Lung (tissue), 12 donors: ENCODE measurements around the gene LHX2. TPM values are rescaled to one million over a fixed set of nuclear protein-coding genes. Genes with fewer than 3 reads are reported as not detected.

Source experiments
- ATAC-seq: fragments of 200-7000 bp; cut with Tn5 transposase; one replicate; pipeline ENCODE4 v1.9.1; 2020; ENCODE audit warnings: moderate number of reproducible peaks; ENCODE audit not compliant: insufficient read depth, low FRiP score
- DNase-seq, 3 donors: peaks; one replicate each; pipeline ENCODE4 v3.0.0-alpha.2; 2013 to 2017
- H3K27ac ChIP-seq, 2 donors: one replicate each; pipeline ENCODE4 v1.5.1; 2013; ENCODE audit warnings: mild to moderate bottlenecking in 2 of 2, moderate library complexity in 2 of 2, control low read depth in 1 of 2, inconsistent platforms in 1 of 2, low read depth in 1 of 2, low read length in 1 of 2
- H3K27me3 ChIP-seq, 3 donors: one replicate each; pipeline ENCODE4 v1.5.1; 2013; ENCODE audit warnings: low read length in 2 of 3; ENCODE audit not compliant: control insufficient read depth in 3 of 3, insufficient read depth in 3 of 3
- H3K36me3 ChIP-seq, 4 donors: one replicate each; pipeline ENCODE4 v1.5.1; 2013; ENCODE audit warnings: low read length in 4 of 4, mild to moderate bottlenecking in 1 of 4, moderate library complexity in 1 of 4; ENCODE audit not compliant: control insufficient read depth in 4 of 4, insufficient read depth in 4 of 4
- H3K4me1 ChIP-seq, 5 donors: one replicate each; pipeline ENCODE4 v1.5.1; 2013; ENCODE audit warnings: low read length in 5 of 5, mild to moderate bottlenecking in 2 of 5, moderate library complexity in 1 of 5; ENCODE audit not compliant: control insufficient read depth in 5 of 5, insufficient read depth in 5 of 5
- H3K4me3 ChIP-seq: one replicate; pipeline ENCODE4 v1.5.1; 2013; ENCODE audit warnings: mild to moderate bottlenecking, control low read depth, moderate library complexity
- H3K9ac ChIP-seq, 2 donors: one replicate each; pipeline ENCODE4 v1.5.1; 2013; ENCODE audit warnings: low read length in 2 of 2, control low read depth in 1 of 2; ENCODE audit not compliant: insufficient read depth in 1 of 2
- H3K9me3 ChIP-seq, 4 donors: one replicate each; pipeline ENCODE4 v1.5.1; 2013; ENCODE audit warnings: low read length in 3 of 4, mild to moderate bottlenecking in 1 of 4, moderate library complexity in 1 of 4; ENCODE audit not compliant: control insufficient read depth in 4 of 4, insufficient read depth in 3 of 4
- WGBS, 2 donors: extraction: QIAGEN DNeasy Blood & Tissue Kit; methylation state at CpG; one replicate each; pipeline ENCODE4 v1.1.7; 2013; 5-methylcytosine and 5-hydroxymethylcytosine counted together
- polyA plus RNA-seq, 2 donors: library from polyadenylated mRNA; stranded (reverse); fragments of 200-250 nt; gene quantifications; one replicate each; pipeline ENCODE4 v1.2.1, GENCODE V29; 2013
- total RNA-seq, 2 donors: library from RNA; depleted of rRNA in 1 of 2; stranded (reverse); fragments of >200 nt in 1 of 2; gene quantifications; one replicate each; pipeline ENCODE4 v1.2.1, GENCODE V29; 2014 to 2021
- TF ChIP-seq, protein P1 (sequence below): IDR thresholded peaks from 2 replicates; pipeline ENCODE4 v1.5.1; 2012; ENCODE audit warnings: mild to moderate bottlenecking; ENCODE audit errors: control extremely low read depth, extremely low read depth
- donor health status: control.
- donor health status: control.
- donor health status: Bipolar disorder and iron deficiency.
- donor health status: healthy.
- donor health status: DM: yes; HTN: yes; CAD: no.

The LHX2 gene
- total and polyA plus RNA-seq, 4 donors, result 0.07 to 0.31 TPM; not detected in 2

DNA sequence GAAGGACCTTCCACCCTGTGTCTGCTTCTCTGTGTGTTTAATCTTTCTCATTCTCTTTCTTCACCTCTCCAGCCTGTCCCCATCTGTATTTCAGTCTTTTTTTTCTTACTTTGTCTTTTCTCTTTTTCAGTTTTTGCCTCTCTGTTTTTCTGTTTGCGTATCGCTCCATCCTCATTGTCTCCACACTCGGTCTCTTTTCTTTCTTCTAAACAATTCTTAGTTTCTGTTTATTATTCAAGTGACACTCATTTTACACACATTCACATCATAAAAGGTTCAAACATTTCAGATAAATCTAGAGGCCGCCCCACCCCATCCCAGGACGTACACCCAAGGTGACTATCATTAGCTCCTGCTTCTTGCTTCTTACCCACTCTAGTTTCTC, 9.8 kb downstream of the LHX2 start:
- ATAC-seq (no peak), DNase-seq (no peak)
- Histone ChIP-seq H3K9me3 (peaks cover 0 to 6% (median 0%) of the 10 kb centered on the region in 4 donors), H3K4me3 (no peak overlapping the region), H3K27ac (no peak overlapping the region), H3K4me1 (peaks cover 0 to 13% (median 4%) of the 10 kb centered on the region in 5 donors), H3K27me3 (peaks cover 5 to 93% (median 83%) of the 10 kb centered on the region in 3 donors), H3K36me3 (no peaks in the 10 kb centered on the region), H3K9ac (no peak overlapping the region)
- TF ChIP-seq, protein P1, sequence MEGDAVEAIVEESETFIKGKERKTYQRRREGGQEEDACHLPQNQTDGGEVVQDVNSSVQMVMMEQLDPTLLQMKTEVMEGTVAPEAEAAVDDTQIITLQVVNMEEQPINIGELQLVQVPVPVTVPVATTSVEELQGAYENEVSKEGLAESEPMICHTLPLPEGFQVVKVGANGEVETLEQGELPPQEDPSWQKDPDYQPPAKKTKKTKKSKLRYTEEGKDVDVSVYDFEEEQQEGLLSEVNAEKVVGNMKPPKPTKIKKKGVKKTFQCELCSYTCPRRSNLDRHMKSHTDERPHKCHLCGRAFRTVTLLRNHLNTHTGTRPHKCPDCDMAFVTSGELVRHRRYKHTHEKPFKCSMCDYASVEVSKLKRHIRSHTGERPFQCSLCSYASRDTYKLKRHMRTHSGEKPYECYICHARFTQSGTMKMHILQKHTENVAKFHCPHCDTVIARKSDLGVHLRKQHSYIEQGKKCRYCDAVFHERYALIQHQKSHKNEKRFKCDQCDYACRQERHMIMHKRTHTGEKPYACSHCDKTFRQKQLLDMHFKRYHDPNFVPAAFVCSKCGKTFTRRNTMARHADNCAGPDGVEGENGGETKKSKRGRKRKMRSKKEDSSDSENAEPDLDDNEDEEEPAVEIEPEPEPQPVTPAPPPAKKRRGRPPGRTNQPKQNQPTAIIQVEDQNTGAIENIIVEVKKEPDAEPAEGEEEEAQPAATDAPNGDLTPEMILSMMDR, result no peak
- 21 to 22% methylated on average over 5 of the region's 5 CpGs for WGBS, 2 donors

DNA sequence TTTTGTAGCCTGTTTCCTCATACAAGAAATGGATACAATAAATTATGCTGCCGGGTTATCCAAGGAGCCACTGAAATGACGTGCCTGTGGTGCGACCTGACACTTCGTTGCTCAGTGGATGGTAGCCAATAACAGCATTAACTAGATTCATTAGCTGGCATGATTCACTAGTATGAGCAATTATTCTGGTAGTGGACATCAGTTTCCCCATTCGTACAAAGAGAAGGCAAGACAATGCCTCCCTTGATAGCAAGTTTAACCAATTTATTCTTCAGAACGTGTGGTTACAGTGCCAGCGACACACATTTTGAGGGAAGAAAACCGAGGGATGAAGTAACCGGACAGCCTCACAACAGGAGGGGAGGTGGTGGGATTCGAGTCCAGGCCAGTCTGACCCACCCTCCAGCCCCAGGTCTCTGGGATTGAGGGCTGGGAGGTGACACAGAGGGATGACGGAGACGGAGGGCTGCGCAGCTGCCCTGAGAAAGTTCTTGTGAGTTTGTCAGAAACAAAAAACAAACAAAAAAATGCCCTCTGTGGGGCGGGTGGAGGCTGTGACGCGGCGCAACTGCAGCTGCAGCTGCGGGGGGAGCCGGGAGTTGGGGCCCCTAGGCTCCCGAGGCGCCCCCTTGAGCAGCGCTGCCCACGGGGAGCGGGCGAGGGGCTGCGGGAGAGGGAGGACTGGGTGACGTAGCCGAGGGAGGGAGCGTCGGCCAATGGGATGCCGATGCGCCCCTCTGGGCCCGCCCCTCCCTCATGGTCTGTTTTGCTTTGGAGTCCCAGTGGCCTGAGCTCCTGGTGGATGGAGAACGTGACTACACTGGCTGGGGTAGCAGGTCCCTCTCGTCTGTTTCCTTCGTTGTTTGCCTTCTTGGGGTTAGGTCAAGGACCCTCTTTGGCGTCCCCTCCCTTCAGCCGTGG, 10.9 kb downstream of the LHX2 start:
- peak in 1 of 3 donors; percentile 28 for DNase-seq
- TF ChIP-seq, protein P1, result no peak
- peaks cover 0 to 11% (median 4%) of the 10 kb centered on the region in 5 donors for H3K4me1 ChIP-seq
- H3K4me3 ChIP-seq, result no peak overlapping the region
- no peak overlapping the region for H3K27ac ChIP-seq
- peaks cover 0 to 6% (median 0%) of the 10 kb centered on the region in 4 donors for H3K9me3 ChIP-seq
- 6 to 9% methylated on average over 30 to 38 of the region's 38 CpGs for WGBS, 2 donors
- H3K9ac ChIP-seq, result no peak overlapping the region
- no peak for ATAC-seq
- no peaks in the 10 kb centered on the region for H3K36me3 ChIP-seq
- H3K27me3 ChIP-seq, result peaks cover 5 to 88% (median 75%) of the 10 kb centered on the region in 3 donors

DNA sequence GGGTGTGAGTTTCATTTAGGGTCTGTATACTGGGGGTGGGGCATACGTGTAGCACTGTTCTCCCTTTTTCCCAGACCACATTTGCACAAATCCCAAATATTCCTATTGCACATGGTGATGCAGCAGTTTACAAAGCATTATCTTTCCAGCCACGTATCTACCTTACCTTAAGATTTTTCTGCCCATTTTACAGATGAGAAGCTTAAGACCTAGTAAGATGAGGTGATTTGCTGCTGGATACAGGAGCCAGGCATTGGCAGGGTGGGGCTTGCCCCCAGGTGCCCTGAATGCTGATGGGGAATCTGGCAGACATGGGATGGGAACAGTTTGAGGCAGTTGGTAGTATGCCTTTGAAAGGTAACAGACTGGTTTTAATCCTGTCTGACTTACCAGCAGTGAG, 12.5 kb downstream of the LHX2 start:
- peaks cover 5 to 86% (median 67%) of the 10 kb centered on the region in 3 donors for H3K27me3 ChIP-seq
- no peak overlapping the region for H3K9ac ChIP-seq
- ATAC-seq, result no peak
- no peaks in the 10 kb centered on the region for H3K36me3 ChIP-seq
- H3K9me3 ChIP-seq, result peaks cover 0 to 7% (median 0%) of the 10 kb centered on the region in 4 donors
- TF ChIP-seq, protein P1, result no peak
- no peak overlapping the region for H3K4me3 ChIP-seq
- H3K4me1 ChIP-seq, result no peaks in the 10 kb centered on the region
- DNase-seq, result no peak
- WGBS, 2 donors, result 72 to 80% methylated on average over 2 of the region's 2 CpGs
- H3K27ac ChIP-seq, result no peak overlapping the region
